Osteoblast (primary cell): ENCODE data around the gene KISS1R. TPM values are rescaled to one million over a fixed set of nuclear protein-coding genes. Genes with fewer than 3 reads are reported as not detected.

ENCODE experiments used
- DNase-seq: peaks from one replicate; pipeline ENCODE4 v3.0.0; 2011; ENCODE audit warnings: low spot score, mixed read lengths; ENCODE audit not compliant: insufficient read length; ENCODE audit errors: missing footprints
- H2AFZ ChIP-seq: 2 replicates; pipeline ENCODE4 v1.6.0; 2011; ENCODE audit warnings: mild to moderate bottlenecking, low read length
- H3K27ac ChIP-seq: 2 replicates; pipeline ENCODE4 v1.5.1; 2011; ENCODE audit warnings: mild to moderate bottlenecking, low read depth, low read length, moderate library complexity
- H3K27me3 ChIP-seq: 2 replicates; pipeline ENCODE4 v1.6.0; 2012; ENCODE audit warnings: mild to moderate bottlenecking, control low read depth, inconsistent platforms, low read length, moderate library complexity; ENCODE audit not compliant: insufficient read depth
- H3K36me3 ChIP-seq: 2 replicates; pipeline ENCODE4 v1.5.1; 2011; ENCODE audit warnings: mild to moderate bottlenecking, low read length, control low read depth, moderate library complexity; ENCODE audit not compliant: insufficient read depth
- H3K4me1 ChIP-seq: 2 replicates; pipeline ENCODE4 v1.5.1; 2011; ENCODE audit warnings: mild to moderate bottlenecking, low read length, control low read depth, moderate library complexity; ENCODE audit not compliant: insufficient read depth
- H3K4me2 ChIP-seq: 2 replicates; pipeline ENCODE4 v1.6.0; 2011; ENCODE audit warnings: mild to moderate bottlenecking, low read length; ENCODE audit not compliant: insufficient read depth
- H3K4me3 ChIP-seq: fragments of 200-600 bp; sonication (generic); 3 replicates; pipeline ENCODE4 v1.5.1; 2012; ENCODE audit warnings: mild to moderate bottlenecking, low read length, inconsistent platforms; ENCODE audit not compliant: insufficient read depth
- H3K79me2 ChIP-seq: 2 replicates; pipeline ENCODE4 v1.6.0; 2012; ENCODE audit warnings: mild to moderate bottlenecking, low read length, control low read depth, inconsistent platforms; ENCODE audit not compliant: insufficient read depth
- H3K9me3 ChIP-seq: 2 replicates; pipeline ENCODE4 v1.5.1; 2011; ENCODE audit warnings: low read depth, low read length, control low read depth
- H4K20me1 ChIP-seq: 2 replicates; pipeline ENCODE4 v1.6.0; 2012; ENCODE audit warnings: mild to moderate bottlenecking, low read length, control low read depth; ENCODE audit not compliant: insufficient read depth
- total RNA-seq: library from RNA; depleted of rRNA; stranded (reverse); fragments of >200 nt; gene quantifications from 2 replicates; pipeline ENCODE4 v1.2.3, GENCODE V29; 2012
- TF ChIP-seq, protein P1 (sequence below): IDR thresholded peaks from 2 replicates; pipeline ENCODE4 v1.5.1; 2011; ENCODE audit warnings: mild to moderate bottlenecking, low read depth, low read length, moderate library complexity; ENCODE audit errors: extremely low read depth

Gene KISS1R
- total RNA-seq, 1 donor = not detected

DNA sequence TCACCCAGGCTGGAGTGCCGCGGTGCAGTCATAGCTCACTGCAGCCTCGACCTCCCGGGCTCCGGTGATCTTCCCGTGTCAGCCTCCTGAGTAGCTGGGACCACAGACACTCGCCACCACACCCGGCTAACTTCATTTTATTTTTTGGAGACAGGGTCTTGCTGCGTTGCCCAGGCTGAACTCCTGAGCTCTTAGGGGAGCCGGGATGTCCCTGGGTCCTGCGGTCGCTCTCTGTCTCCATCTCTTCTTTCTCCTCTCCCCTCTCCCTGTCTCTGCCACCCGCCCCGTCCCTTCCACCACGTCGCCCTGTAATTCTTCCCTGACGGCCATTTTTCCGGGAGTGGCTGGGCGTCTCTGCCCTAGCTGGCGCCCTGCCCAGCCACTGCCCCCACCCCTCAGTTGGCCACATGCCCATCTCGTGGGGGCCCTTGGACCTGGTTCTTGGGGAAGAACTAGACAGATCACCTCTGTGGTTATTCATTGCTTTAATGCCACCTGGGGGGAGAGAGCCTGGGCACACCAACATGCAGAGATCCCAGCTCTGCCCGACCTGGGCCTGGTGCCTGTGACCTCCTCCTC is 27.6 kb downstream of the KISS1R start:
- no peak overlapping the region for H2AFZ ChIP-seq
- no peaks in the 10 kb centered on the region for H3K9me3 ChIP-seq
- peaks cover 12% of the 10 kb centered on the region for H3K4me1 ChIP-seq
- TF ChIP-seq, protein P1, sequence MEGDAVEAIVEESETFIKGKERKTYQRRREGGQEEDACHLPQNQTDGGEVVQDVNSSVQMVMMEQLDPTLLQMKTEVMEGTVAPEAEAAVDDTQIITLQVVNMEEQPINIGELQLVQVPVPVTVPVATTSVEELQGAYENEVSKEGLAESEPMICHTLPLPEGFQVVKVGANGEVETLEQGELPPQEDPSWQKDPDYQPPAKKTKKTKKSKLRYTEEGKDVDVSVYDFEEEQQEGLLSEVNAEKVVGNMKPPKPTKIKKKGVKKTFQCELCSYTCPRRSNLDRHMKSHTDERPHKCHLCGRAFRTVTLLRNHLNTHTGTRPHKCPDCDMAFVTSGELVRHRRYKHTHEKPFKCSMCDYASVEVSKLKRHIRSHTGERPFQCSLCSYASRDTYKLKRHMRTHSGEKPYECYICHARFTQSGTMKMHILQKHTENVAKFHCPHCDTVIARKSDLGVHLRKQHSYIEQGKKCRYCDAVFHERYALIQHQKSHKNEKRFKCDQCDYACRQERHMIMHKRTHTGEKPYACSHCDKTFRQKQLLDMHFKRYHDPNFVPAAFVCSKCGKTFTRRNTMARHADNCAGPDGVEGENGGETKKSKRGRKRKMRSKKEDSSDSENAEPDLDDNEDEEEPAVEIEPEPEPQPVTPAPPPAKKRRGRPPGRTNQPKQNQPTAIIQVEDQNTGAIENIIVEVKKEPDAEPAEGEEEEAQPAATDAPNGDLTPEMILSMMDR = no peak
- H3K27me3 ChIP-seq = no peaks in the 10 kb centered on the region
- no peak overlapping the region for H3K4me3 ChIP-seq
- no peaks in the 10 kb centered on the region for H3K36me3 ChIP-seq
- no peak overlapping the region for H3K4me2 ChIP-seq
- H3K27ac ChIP-seq = no peak overlapping the region
- DNase-seq = no peak
- peaks cover 36% of the 10 kb centered on the region for H4K20me1 ChIP-seq
- peaks cover 44% of the 10 kb centered on the region for H3K79me2 ChIP-seq

DNA sequence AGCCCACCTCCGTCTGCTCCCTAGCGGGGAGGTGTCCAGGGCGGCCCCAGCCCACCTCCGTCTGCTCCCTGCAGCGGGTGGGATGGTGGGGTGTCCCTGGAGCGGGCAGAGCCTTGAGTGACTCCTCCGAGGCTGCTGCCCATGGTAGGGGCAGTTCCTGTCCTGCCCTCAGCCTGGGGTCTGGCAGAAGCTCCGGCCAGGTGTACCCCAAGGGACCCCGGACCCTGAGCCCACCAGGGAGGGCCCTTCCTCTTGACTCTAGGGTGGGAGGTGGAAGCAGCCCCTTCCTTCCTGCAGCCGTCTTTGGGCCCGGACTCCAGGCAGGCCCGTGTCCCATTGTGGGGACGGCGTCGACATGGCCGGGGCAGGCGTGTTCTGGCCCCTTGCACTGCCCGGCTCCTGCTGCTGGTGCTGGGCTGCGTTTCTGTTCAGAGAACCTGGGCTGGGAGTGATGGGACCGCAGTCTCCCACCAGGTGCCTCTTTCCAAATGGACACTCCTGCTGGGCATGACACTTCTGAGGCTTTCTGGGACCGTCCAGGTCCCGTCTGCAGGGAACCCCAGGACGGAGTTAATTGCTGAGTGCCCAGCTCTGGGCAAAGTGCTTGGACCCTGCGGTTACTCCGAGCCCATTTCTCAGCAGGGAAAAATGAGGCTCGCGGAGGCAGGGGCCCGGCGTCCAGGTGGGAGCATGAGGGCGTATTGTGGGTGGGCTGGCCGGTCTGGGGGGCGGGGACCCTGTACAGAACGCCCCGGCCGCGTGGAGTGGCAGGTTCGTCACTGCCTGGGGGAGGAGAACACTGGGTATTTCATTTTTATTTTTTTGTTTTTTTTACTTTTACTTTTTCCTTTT is 28.5 kb downstream of the KISS1R start:
- TF ChIP-seq, protein P1 = no peak
- Histone ChIP-seq H4K20me1 (peaks cover 27% of the 10 kb centered on the region), H3K27me3 (no peaks in the 10 kb centered on the region), H3K79me2 (peaks cover 40% of the 10 kb centered on the region), H3K36me3 (no peaks in the 10 kb centered on the region), H3K27ac (no peak overlapping the region), H2AFZ (no peak overlapping the region), H3K9me3 (no peaks in the 10 kb centered on the region), H3K4me2 (no peak overlapping the region), H3K4me3 (no peak overlapping the region), H3K4me1 (peaks cover 7% of the 10 kb centered on the region)
- no peak for DNase-seq

DNA sequence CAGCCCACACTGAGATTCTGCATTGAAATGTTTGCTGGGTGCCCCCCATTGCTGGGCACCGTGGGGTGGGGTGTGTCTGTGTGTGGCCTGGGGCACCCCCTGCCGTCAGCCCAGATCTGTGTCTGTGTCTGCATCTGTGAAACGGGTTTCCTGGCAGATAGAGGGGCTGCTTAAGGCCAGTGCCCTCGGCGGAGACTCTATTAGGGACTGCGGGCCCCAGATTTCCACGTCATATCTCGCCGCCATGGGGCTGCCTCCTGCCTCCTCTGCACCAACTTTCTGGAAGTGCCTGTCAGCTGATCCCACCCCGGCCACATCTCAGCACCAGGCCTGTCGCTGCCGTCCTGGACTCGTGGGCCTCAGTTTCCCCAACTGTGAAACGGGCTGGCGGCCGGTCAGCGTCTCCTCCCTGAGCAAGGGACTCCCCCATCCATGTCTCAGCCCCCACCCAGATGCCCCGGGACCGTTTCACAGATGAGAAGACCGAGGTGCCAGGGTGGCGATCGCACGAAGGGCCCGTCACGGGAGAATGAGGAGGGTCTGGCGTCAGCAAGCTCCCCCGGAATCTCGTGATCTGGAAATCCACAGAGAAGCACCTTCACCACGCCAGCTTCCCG is 30.1 kb downstream of the KISS1R start:
- Histone ChIP-seq H3K9me3 (no peaks in the 10 kb centered on the region), H3K36me3 (no peaks in the 10 kb centered on the region), H4K20me1 (peaks cover 17% of the 10 kb centered on the region), H3K27me3 (no peaks in the 10 kb centered on the region), H3K4me1 (peaks cover 6% of the 10 kb centered on the region), H3K27ac (no peak overlapping the region), H3K79me2 (peaks cover 29% of the 10 kb centered on the region), H3K4me2 (no peak overlapping the region), H3K4me3 (no peak overlapping the region), H2AFZ (no peak overlapping the region)
- TF ChIP-seq, protein P1 = no peak
- no peak for DNase-seq
